ENCODE results near the gene GARIN5B. TPM values are rescaled to one million over a fixed set of nuclear protein-coding genes. Genes with fewer than 3 reads are reported as not detected.
A peak's percentile ranks its signal among the peaks of the same experiment; 100 is the strongest.

GARIN5B gene
- total and polyA plus RNA-seq, 2 experiments from 2014 or later, result not detected

GRCh38 chr19:55345818-55346724 is 17.0 kb downstream of the GARIN5B start:
- DNase-seq (ENCODE audit: low spot score) (no peak), ATAC-seq (no peak)
- Histone ChIP-seq H3K9me2 (ENCODE audit: insufficient read depth) (no peaks in the 10 kb centered on the region), H4K20me1 (replicated peaks; ENCODE audit: insufficient read depth) (0 out of 2 replicates have a peak, but pooled peaks cover 3% of the 10 kb centered on the region), H3K27ac (ENCODE audit: low read depth) (no peak overlapping the region), H3F3A (replicated peaks; ENCODE audit: low read depth) (peaks cover 17% of the 10 kb centered on the region), H2AFZ (no peak overlapping the region), H3K79me2 (replicated peaks; ENCODE audit: insufficient read depth) (no peaks in the 10 kb centered on the region), H3K27me3 (ENCODE audit: insufficient read depth) (peaks cover 3% of the 10 kb centered on the region; the same call in 1 of the 2 replicates), H3K4me2 (no peak overlapping the region), H3K4me1 (ENCODE audit: insufficient read depth) (peaks cover 43% of the 10 kb centered on the region), H3K4me3 (no peak overlapping the region), H3K36me3 (ENCODE audit: insufficient read depth) (no peaks in the 10 kb centered on the region; the same call in 1 of the 2 replicates)
- no peak overlapping the region for H3K4me3 Mint-ChIP-seq
- no peak for TF ChIP-seq ZNF331 (CRISPR knock-in tag; IDR thresholded peaks at IDR 0.05; ENCODE audit: low read depth)
- TF ChIP-seq REST (IDR thresholded peaks at IDR 0.05; ENCODE audit: unreplicated experiment), result no peak
- TF ChIP-seq EZH2 (IDR thresholded peaks at IDR 0.05; ENCODE audit: low read depth, unreplicated experiment), result no peak
- TF ChIP-seq EZH2phosphoT487 (IDR thresholded peaks at IDR 0.05; ENCODE audit: unreplicated experiment), result no peak
- no peak for TF ChIP-seq CTCF (conservative IDR thresholded peaks at IDR 0.05; ENCODE audit: low read depth in 2 of 2)
- no peak for TF ChIP-seq ETS1 (IDR thresholded peaks at IDR 0.05)
- no peak for TF ChIP-seq STAT1 (IDR thresholded peaks at IDR 0.05; ENCODE audit: unreplicated experiment)
- TF ChIP-seq ZNF462 (CRISPR knock-in tag; IDR thresholded peaks at IDR 0.05), result no peak
- no peak for TF ChIP-seq POLR2AphosphoS5 (IDR thresholded peaks at IDR 0.05; ENCODE audit: low read depth)
- TF ChIP-seq CREB1 (CRISPR knock-in tag; IDR thresholded peaks at IDR 0.05; ENCODE audit: low read depth), result no peak
- TF ChIP-seq NANOG (IDR thresholded peaks at IDR 0.05; ENCODE audit: borderline replicate concordance), result no peak
- TF ChIP-seq ZNF114 (CRISPR knock-in tag; IDR thresholded peaks at IDR 0.05), result no peak
- TF ChIP-seq JUNB (IDR thresholded peaks at IDR 0.05; ENCODE audit: unreplicated experiment), result no peak
- peak overlapping the region; percentile 48; the same call in 1 of the 2 replicates for H3K27ac Mint-ChIP-seq
- peaks cover 39% of the 10 kb centered on the region for H3K36me3 Mint-ChIP-seq (ENCODE audit: low read depth)
- H3K9me3 Mint-ChIP-seq, result no peaks in the 10 kb centered on the region
- H3K4me1 Mint-ChIP-seq, result peaks cover 46% of the 10 kb centered on the region
- peaks cover 25% of the 10 kb centered on the region for H3K27me3 Mint-ChIP-seq (ENCODE audit: insufficient read depth, low read depth, poor library complexity)
